NOMO-1 (cell line): ENCODE measurements around the gene FANCF.
"Not testable (repeated sequence)": the region's sequence is repeated elsewhere in the genome, so short reads cannot be mapped to it uniquely, and the experiment has no call there.

ENCODE experiments used
- DNase-seq, 2 experiments: peaks; one replicate each; lab custom pipeline; 2025; ENCODE audit not compliant: unreplicated experiment in 2 of 2; lab: John Stamatoyannopoulos, UW

The FANCF gene, protein sequence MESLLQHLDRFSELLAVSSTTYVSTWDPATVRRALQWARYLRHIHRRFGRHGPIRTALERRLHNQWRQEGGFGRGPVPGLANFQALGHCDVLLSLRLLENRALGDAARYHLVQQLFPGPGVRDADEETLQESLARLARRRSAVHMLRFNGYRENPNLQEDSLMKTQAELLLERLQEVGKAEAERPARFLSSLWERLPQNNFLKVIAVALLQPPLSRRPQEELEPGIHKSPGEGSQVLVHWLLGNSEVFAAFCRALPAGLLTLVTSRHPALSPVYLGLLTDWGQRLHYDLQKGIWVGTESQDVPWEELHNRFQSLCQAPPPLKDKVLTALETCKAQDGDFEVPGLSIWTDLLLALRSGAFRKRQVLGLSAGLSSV

GRCh38 chr11:22625448-22626287 is at the start of gene FANCF:
Gene FANCF, minus strand, starts transcription at chr11:22625823. Its CDS starts 13 bp downstream, at chr11:22625810.
- peak; percentile 88 to 97 for DNase-seq

- DNase-seq, result no peak
These were observed 49.1 kb upstream of the FANCF start for GRCh38 chr11:22674470-22675439.

- DNase-seq, result no peak
These were observed 46.1 kb upstream of the FANCF start for GRCh38 chr11:22671751-22672150.

DNA sequence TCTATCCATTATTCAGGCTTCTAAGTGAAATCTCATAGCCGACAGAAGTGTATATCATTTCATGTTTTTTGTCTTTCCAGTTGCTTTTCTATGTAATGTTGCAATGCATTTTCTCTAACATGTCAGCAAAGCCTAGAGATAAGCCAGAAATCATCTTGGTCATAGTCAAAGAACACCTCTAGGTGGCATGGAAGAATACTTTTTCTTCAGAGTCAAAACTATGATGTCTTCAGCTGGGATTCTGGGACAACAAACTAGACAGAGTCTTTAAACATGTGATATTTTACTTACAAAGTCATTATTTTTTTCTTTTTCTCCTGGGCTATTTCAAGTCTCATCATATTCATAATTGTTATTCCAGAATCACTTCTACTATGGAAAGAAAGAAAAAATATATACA is 45.2 kb upstream of the FANCF start:
- peak in 1 of 2 experiments; percentile 57 for DNase-seq

DNA sequence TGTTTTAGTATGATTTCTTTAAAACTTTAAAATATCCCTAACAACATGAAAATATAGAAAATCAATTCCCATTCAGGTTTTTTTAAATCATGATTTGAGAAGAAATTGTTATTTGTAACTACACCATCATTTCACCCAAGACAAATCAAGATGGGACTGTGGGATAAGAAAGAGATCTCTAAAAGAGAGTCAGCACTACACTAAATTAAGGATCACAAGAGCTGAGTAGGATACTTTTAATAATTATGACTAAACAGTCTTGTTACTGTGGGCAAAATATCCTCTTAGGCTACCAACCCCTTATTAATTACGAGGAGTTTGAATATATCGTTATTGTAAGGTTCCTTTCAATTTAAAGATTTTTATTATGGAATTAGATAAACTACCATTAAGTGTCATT is 43.7 kb upstream of the FANCF start:
- no peak for DNase-seq

DNA sequence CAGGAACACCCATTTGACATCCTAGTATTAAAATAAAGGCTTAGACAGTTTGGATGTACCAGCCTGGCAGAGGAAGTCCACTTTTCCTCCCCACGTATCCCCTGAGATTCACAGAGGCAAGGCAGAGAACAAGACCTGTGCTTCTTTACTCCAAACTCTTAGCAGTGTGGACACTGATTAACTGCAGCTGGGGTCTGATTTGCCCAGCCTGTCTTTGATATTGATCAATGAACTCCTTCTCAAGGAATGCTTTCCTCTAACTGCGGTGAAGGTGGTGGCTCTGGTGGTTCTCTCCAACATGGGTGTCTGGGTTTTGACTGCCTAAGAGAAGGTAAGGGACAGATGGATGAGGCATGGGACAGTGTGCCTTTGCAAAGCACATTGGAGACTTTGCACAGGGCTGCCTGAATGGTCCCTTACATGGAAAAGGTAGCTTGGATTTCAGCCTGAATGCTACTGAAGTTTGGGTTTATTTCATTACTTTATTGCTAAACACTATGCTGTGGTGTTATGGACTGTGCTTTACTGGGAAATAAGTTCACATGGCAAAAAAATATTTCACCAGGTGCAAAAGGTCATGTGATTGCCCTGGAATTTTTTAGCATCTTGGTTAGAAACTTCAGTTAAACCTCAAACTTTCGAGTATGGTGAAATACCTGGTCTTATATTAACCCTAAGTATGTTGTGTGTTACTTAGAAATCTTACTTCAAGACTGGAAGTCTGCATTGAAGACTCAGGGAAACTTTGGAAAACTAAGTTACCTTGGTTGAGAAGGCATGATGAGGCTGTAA is 42.6 kb upstream of the FANCF start:
- DNase-seq, result no peak

- DNase-seq, result no peak
These were observed 41.2 kb upstream of the FANCF start for GRCh38 chr11:22666688-22667439.

- no peak for DNase-seq
These were observed 40.7 kb upstream of the FANCF start, which contains the start of gene GAS2 for GRCh38 chr11:22666325-22666687. Gene GAS2, plus strand, starts transcription at chr11:22666611. Its CDS starts 8,259 bp downstream, at chr11:22674870.

- DNase-seq, result no peak
These were observed 34.2 kb upstream of the FANCF start for GRCh38 chr11:22659783-22660182.

- DNase-seq, result no peak
These were observed 31.6 kb upstream of the FANCF start for GRCh38 chr11:22657101-22657694.

- peak in 1 of 2 experiments; percentile 77 for DNase-seq
These were observed 30.5 kb upstream of the FANCF start for GRCh38 chr11:22656130-22656529.

DNA sequence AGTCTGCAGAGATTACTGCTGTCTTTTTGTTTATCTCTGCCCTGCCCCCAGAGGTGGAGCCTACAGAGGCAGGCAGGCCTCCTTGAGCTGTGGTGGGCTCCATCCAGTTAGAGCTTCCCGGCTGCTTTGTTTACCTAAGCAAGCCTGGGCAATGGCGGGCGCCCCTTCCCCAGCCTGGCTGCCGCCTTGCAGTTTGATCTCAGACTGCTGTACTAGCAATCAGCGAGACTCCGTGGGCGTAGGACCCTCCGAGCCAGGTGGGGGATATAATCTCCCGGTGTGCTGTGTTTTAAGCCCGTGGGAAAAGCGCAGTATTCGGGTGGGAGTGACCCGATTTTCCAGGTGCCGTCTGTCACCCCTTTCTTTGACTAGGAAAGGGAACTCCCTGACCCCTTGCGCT is 26.7 kb upstream of the FANCF start:
- not testable (repeated sequence) for DNase-seq

DNA sequence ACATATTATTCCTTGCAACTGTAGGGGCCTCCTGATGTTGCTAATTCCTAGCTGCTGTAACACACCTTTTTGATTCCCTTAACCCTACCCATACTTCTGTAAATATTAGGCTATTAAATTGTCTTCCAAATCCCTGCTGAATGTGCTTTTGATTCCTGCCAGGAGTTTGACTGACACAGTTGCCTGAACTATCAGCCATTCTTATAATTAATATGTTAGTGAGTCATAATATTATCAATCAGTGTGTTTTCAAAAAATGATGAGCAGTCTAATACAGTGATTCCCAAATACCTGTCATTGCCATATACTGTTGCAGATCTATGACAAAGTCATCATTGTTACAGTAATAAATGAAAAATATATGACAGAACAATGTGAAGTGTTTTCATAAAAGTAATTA is 15.9 kb upstream of the FANCF start:
- DNase-seq, result no peak

DNA sequence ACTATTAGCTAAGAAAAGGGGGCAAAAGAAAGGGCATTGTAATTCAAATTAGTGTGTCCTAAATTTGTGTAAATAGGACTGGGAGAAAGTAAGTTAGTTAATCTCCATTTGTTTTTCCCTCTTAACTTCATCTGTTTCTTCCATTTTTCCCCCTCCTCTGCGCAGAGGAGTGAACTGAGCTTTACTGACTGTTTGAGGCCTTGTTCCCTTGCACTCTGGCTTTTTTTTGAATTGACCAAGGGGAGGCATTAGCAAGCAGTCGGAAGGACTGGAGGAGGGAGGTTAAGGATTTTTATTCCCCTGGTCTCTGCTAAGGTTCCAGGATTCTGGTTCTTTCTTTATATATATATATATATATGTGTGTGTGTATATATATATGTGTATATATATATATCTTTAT is 15.2 kb upstream of the FANCF start:
- DNase-seq, result no peak

GRCh38 chr11:22635689-22636088 is 10.1 kb upstream of the FANCF start:
- peak in 1 of 2 experiments; percentile 15 for DNase-seq

GRCh38 chr11:22634897-22635629 is 9.4 kb upstream of the FANCF start:
- no peak for DNase-seq

DNA sequence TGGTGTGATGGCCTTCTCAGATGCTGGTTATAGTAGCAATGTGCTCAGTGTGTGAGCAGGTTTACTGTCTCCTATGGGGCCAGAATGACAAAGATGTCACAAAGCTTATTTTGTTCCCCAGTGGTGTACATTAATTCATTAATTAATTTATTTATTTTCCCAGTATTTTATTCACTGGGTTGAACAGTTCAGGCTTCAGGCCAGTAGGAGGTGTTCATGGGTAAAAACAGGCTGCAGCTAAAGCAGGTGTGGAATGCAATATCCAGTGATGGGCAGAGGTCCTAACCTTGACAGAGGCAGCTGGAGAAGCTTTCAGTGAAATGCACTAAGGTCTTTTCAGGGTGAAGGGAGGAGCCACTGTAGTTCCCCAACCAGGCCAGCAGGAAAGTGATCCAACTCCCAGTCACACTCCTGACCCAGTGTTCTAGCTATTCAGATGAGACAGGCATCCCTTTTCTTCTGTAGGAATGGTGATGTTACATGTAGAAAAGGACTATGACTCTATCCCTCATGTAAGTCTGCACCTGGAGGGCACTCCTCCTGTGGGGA is 7.8 kb upstream of the FANCF start:
- DNase-seq, result no peak

DNA sequence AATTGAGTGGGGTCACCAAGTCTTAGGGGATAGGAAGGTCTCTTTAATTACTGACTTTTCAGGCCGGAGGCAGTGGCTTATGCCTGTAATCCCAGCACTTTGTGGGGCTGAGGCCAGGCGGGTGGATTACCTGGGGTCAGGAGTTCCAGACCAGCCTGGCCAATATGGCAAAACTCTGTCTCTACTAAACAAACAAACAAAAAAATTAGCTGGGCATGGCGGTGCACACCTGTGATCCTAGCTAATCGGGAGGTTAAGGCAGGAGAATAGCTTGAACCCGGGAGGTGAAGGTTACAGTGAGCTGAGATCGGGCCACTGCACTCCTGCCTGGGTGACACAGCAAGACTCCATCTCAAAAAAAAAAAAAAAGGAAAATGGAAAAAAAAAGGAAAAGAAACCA is 1.8 kb upstream of the FANCF start:
- DNase-seq, result no peak
